Measurements from ENCODE around the gene PSTPIP1. TPM values are rescaled to one million over a fixed set of nuclear protein-coding genes. Genes with fewer than 3 reads are reported as not detected.
A peak's percentile ranks its signal among the peaks of the same experiment; 100 is the strongest.

The PSTPIP1 gene
- total and polyA plus RNA-seq, 2 of the 4 experiments (the other 2 are of a cell fraction), result 0.36 to 1.1 TPM

DNA sequence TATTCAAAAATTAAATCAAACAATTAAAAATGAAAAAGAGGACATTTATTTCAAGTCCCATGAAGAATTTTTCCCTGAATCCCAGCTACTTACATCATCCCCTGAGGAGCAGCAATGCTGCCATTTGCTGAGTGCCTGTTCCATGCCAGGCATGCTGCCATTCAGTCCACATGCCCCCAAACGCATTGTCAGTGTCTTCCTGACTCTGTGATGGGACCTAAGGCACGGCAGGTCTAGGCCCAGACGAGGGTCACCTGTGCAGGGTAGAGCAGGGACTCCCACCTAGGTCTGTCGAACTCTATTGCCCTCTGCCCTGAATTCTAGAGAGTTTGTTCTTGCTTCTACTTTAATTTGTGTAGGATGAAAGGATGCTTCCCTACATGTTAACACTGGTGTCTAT is 7.0 kb downstream of the PSTPIP1 start:
- Histone ChIP-seq H3K4me2 (ENCODE audit: low read depth, low read length) (no peak overlapping the region), H2BK20ac (ENCODE audit: low read depth, low read length) (no peak overlapping the region), H2BK15ac (ENCODE audit: low read depth, low read length) (no peak overlapping the region), H3K56ac (ENCODE audit: extremely low read depth, insufficient read depth, low read length) (no peak overlapping the region), H3K9ac (ENCODE audit: low read depth, low read length) (no peak overlapping the region), H3K4me1 (ENCODE audit: control insufficient read depth, insufficient read depth, low read length) (no peaks in the 10 kb centered on the region; the same call in 1 of the 2 replicates), H3K79me1 (ENCODE audit: low read depth in 1 of 2, low read length in 2 of 2) (no peaks in the 10 kb centered on the region), H4K20me1 (ENCODE audit: insufficient read depth, low read length) (no peaks in the 10 kb centered on the region), H3K4ac (ENCODE audit: low read depth, low read length) (no peak overlapping the region), H2AK5ac (ENCODE audit: low read depth, low read length) (no peak overlapping the region), H3K18ac (ENCODE audit: low read depth, low read length) (no peak overlapping the region), H3K14ac (replicated peaks; ENCODE audit: low read depth, low read length) (no peak overlapping the region), H4K5ac (ENCODE audit: low read depth, low read length) (no peak overlapping the region), H3K27ac (ENCODE audit: insufficient read depth, low read length) (no peak overlapping the region), H3K4me3 (ENCODE audit: insufficient read depth, low read depth, low read length) (no peak overlapping the region), H4K8ac (ENCODE audit: low read depth in 2 of 2, low read length in 2 of 2) (no peak overlapping the region), H3K27me3 (ENCODE audit: control insufficient read depth, insufficient read depth, low read length) (peaks cover 21% of the 10 kb centered on the region), H2BK120ac (ENCODE audit: low read depth, low read length) (no peak overlapping the region), H3K36me3 (ENCODE audit: control insufficient read depth, insufficient read depth, low read length) (no peaks in the 10 kb centered on the region), H2AK9ac (replicated peaks; ENCODE audit: low read depth, low read length, poor library complexity) (no peak overlapping the region), H2BK5ac (ENCODE audit: low read depth, low read length, poor library complexity, severe bottlenecking) (no peak overlapping the region), H3K9me1 (ENCODE audit: insufficient read depth, low read length) (no peaks in the 10 kb centered on the region; the same call in 1 of the 2 replicates), H4K91ac (ENCODE audit: insufficient read depth, low read depth, low read length) (no peak overlapping the region), H2AFZ (replicated peaks; ENCODE audit: low read length, poor library complexity) (peak overlapping the region; percentile 43), H3K23ac (ENCODE audit: low read depth, low read length) (no peak overlapping the region), H3K9me3 (ENCODE audit: control insufficient read depth, insufficient read depth, low read length) (no peaks in the 10 kb centered on the region)
- dilution Hi-C loops (cut with HindIII; ENCODE audit: low sequenced_read_pairs, unreplicated experiment) (no loop called here), intact Hi-C loops (cut with micrococcal nuclease) (no loop called here), in situ Hi-C loops (cut with MboI; ENCODE audit: low sequenced_read_pairs) (no loop called here)
- no TSS peak for BruUV-seq (replicated peaks)
- TF ChIP-seq, protein P1, sequence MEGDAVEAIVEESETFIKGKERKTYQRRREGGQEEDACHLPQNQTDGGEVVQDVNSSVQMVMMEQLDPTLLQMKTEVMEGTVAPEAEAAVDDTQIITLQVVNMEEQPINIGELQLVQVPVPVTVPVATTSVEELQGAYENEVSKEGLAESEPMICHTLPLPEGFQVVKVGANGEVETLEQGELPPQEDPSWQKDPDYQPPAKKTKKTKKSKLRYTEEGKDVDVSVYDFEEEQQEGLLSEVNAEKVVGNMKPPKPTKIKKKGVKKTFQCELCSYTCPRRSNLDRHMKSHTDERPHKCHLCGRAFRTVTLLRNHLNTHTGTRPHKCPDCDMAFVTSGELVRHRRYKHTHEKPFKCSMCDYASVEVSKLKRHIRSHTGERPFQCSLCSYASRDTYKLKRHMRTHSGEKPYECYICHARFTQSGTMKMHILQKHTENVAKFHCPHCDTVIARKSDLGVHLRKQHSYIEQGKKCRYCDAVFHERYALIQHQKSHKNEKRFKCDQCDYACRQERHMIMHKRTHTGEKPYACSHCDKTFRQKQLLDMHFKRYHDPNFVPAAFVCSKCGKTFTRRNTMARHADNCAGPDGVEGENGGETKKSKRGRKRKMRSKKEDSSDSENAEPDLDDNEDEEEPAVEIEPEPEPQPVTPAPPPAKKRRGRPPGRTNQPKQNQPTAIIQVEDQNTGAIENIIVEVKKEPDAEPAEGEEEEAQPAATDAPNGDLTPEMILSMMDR (conservative IDR thresholded peaks at IDR 0.05; ENCODE audit: low read depth, low read length), result no peak
- TF ChIP-seq MAZ (IDR thresholded peaks at IDR 0.05; ENCODE audit: borderline replicate concordance, low read depth, low read length) (no peak), MAFK (IDR thresholded peaks at IDR 0.05; ENCODE audit: low read depth, low read length) (no peak), FOS (IDR thresholded peaks at IDR 0.05; ENCODE audit: low read depth, low read length) (no peak), POLR2A (IDR thresholded peaks at IDR 0.05; ENCODE audit: low read depth, low read length) (no peak), SMC3 (IDR thresholded peaks at IDR 0.05; ENCODE audit: low read depth, low read length) (no peak)
- TF ChIP-seq, protein P2, sequence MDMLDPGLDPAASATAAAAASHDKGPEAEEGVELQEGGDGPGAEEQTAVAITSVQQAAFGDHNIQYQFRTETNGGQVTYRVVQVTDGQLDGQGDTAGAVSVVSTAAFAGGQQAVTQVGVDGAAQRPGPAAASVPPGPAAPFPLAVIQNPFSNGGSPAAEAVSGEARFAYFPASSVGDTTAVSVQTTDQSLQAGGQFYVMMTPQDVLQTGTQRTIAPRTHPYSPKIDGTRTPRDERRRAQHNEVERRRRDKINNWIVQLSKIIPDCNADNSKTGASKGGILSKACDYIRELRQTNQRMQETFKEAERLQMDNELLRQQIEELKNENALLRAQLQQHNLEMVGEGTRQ (IDR thresholded peaks at IDR 0.05; ENCODE audit: low read depth, low read length), result no peak
- ChIA-PET CTCF (no interaction called here), POLR2A (ENCODE audit: unreplicated experiment) (no interaction called here)
- 80% methylated on average over 1 of the region's 4 CpGs; no CpG with 5 or more reads in 1 of the 2 experiments for WGBS, 2 experiments (ENCODE audit: extremely low coverage in 2 of 2, insufficient read length in 1 of 2)
- ATAC-seq (ENCODE audit: low read depth), result no peak
- no peak for DNase-seq
